ENCODE data around the gene WDCP.

DNA sequence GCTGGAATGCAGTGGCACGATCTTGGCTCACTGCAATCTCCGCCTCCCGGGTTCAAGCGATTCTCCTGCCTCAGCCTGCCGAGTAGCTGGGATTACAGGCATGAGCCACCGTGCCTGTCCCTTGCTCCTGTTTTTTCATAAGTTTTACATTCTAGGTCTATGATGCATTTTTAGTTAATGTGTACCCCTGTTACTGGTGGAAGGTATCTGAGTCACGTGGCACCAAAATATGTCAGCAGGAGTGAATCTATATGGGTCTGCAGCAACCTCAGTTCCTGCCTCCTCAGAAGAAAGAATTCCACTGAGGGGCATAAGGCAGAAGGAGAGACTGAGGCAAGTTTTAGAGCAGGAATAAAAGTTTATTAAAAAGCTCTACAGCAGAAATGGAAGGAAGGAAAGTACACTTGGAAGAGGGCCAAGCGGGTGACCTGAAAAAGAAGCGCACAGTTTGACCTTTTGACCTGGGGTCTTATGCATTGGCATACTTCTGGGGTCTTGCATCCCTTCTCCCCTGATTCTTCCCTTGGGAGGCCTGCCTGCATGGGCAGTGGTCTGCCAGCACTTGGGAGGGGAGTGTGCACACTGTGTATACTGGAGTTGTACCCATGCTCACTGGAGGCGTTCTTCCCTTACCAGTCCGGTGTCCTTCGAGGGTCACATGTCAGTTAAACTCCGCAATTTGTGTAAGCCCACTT lies 38.4 kb downstream of the WDCP start:
- TF ChIP-seq, protein P1, sequence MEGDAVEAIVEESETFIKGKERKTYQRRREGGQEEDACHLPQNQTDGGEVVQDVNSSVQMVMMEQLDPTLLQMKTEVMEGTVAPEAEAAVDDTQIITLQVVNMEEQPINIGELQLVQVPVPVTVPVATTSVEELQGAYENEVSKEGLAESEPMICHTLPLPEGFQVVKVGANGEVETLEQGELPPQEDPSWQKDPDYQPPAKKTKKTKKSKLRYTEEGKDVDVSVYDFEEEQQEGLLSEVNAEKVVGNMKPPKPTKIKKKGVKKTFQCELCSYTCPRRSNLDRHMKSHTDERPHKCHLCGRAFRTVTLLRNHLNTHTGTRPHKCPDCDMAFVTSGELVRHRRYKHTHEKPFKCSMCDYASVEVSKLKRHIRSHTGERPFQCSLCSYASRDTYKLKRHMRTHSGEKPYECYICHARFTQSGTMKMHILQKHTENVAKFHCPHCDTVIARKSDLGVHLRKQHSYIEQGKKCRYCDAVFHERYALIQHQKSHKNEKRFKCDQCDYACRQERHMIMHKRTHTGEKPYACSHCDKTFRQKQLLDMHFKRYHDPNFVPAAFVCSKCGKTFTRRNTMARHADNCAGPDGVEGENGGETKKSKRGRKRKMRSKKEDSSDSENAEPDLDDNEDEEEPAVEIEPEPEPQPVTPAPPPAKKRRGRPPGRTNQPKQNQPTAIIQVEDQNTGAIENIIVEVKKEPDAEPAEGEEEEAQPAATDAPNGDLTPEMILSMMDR (IDR thresholded peaks at IDR 0.05), result no peak
- TF ChIP-seq ZFX (IDR thresholded peaks at IDR 0.05; ENCODE audit: borderline replicate concordance), result no peak
